Esophagus muscularis mucosa (tissue), 4 donors: ENCODE results near the gene HDAC3. TPM values are rescaled to one million over a fixed set of nuclear protein-coding genes. Genes with fewer than 3 reads are reported as not detected.

Experiments
- DNase-seq: peaks from one replicate; pipeline ENCODE4 v3.0.0-alpha.2; 2017; ENCODE audit errors: extremely low spot score
- H3K27ac ChIP-seq, 4 donors: fragments of 200-600 bp; sonication (generic); replicated peaks in 1 of 4; 1 replicate in 3 of 4; 2 replicates in 1 of 4; pipeline ENCODE4 v1.5.1; 2016 to 2019; ENCODE audit warnings: mild to moderate bottlenecking in 1 of 4
- H3K27me3 ChIP-seq, 4 donors: fragments of 200-600 bp; sonication (generic); one replicate each; pipeline versions ENCODE4 v1.5.1 to v1.6.0; 2016 to 2019
- H3K36me3 ChIP-seq, 4 donors: fragments of 200-600 bp; sonication (generic); one replicate each; pipeline ENCODE4 v1.5.1; 2016 to 2019
- H3K4me1 ChIP-seq, 4 donors: fragments of 200-600 bp; sonication (generic); one replicate each; pipeline ENCODE4 v1.5.1; 2016 to 2019
- H3K4me3 ChIP-seq, 4 donors: fragments of 200-600 bp; sonication (generic); 1 replicate in 2 of 4; 2 replicates in 2 of 4; pipeline ENCODE4 v1.5.1; 2016 to 2019; ENCODE audit warnings: mild to moderate bottlenecking in 4 of 4, moderate library complexity in 1 of 4
- H3K9me3 ChIP-seq, 4 donors: fragments of 200-600 bp; sonication (generic); 1 replicate in 3 of 4; 2 replicates in 1 of 4; pipeline ENCODE4 v1.5.1; 2016 to 2019
- CTCF ChIP-seq, 3 experiments: fragments of 200-600 bp in 2 of 3; fragments of 450-650 bp in 1 of 3; sonication (generic) in 2 of 3; IDR thresholded peaks; one replicate each; pipeline ENCODE4 v1.5.1; 2017 to 2019; ENCODE audit warnings: antibody characterized with exemption in 3 of 3, mild to moderate bottlenecking in 2 of 3, moderate library complexity in 1 of 3
- EP300 ChIP-seq: sonication (generic); formaldehyde crosslinking; IDR thresholded peaks from one replicate; pipeline ENCODE4 v1.6.1; 2017; ENCODE audit warnings: antibody characterized with exemption
- POLR2A ChIP-seq: fragments of 450-650 bp; IDR thresholded peaks from one replicate; pipeline ENCODE4 v1.6.1; 2017; ENCODE audit warnings: antibody characterized with exemption, moderate library complexity, mild to moderate bottlenecking, low read depth
- POLR2AphosphoS5 ChIP-seq, 2 donors: sonication (generic); formaldehyde crosslinking; IDR thresholded peaks; one replicate each; pipeline ENCODE4 v1.6.1; 2017; ENCODE audit warnings: antibody characterized with exemption in 2 of 2
- WGBS: methylation state at CpG from one replicate; pipeline ENCODE4 v1.1.5; 2018; 5-methylcytosine and 5-hydroxymethylcytosine counted together
- intact Hi-C: fragments of 100-400 bp; cut with DNase I; formaldehyde crosslinking; loops from one replicate; pipeline ENCODE4 v1.15.1; 2023
- total RNA-seq, 4 donors: library from RNA; depleted of rRNA; stranded (reverse); fragments of >200 nt; gene quantifications; one replicate each; pipeline versions ENCODE4 v1.1.0 to v1.2.1, GENCODE V29; 2016

HDAC3 gene
- total RNA-seq, 4 donors from 2014 or later: 30.3 to 54.4 (median 44.3) TPM

GRCh38 chr5:141662028-141662427 is 25.4 kb upstream of the HDAC3 start:
- Histone ChIP-seq H3K9me3 (no peaks in the 10 kb centered on the region), H3K36me3 (peaks cover 0 to 68% (median 9%) of the 10 kb centered on the region in 4 donors), H3K27ac (no peak overlapping the region), H3K27me3 (no peaks in the 10 kb centered on the region), H3K4me3 (no peak overlapping the region), H3K4me1 (peaks cover 0 to 7% (median 6%) of the 10 kb centered on the region in 4 donors)
- intact Hi-C loops: no loop called here
- no peak for DNase-seq
- WGBS: 84% methylated on average over 12 of the region's 17 CpGs
- TF ChIP-seq POLR2AphosphoS5 (IDR thresholded peaks at IDR 0.05) (no peak), EP300 (no peak), POLR2A (no peak), CTCF (IDR thresholded peaks at IDR 0.05) (no peak)

- no peak for DNase-seq
- intact Hi-C loops: no loop called here
- TF ChIP-seq EP300: no peak
- no peak for TF ChIP-seq POLR2A
- TF ChIP-seq POLR2AphosphoS5 (IDR thresholded peaks at IDR 0.05): no peak
- no peak for TF ChIP-seq CTCF (IDR thresholded peaks at IDR 0.05)
- H3K27me3 ChIP-seq: no peaks in the 10 kb centered on the region
- no peak overlapping the region for H3K27ac ChIP-seq
- peaks cover 0 to 85% (median 23%) of the 10 kb centered on the region in 4 donors for H3K36me3 ChIP-seq
- H3K9me3 ChIP-seq: no peaks in the 10 kb centered on the region
- H3K4me3 ChIP-seq: no peak overlapping the region
- H3K4me1 ChIP-seq: no peaks in the 10 kb centered on the region
- 84% methylated on average over 8 of the region's 8 CpGs for WGBS
Measured at GRCh38 chr5:141657937-141658545, 21.4 kb upstream of the HDAC3 start.

GRCh38 chr5:141657404-141657803 is 20.8 kb upstream of the HDAC3 start:
- Histone ChIP-seq H3K27me3 (no peaks in the 10 kb centered on the region), H3K27ac (no peak overlapping the region), H3K9me3 (no peaks in the 10 kb centered on the region), H3K36me3 (peaks cover 0 to 79% (median 23%) of the 10 kb centered on the region in 4 donors), H3K4me1 (no peaks in the 10 kb centered on the region), H3K4me3 (no peak overlapping the region)
- 92% methylated on average over 1 of the region's 1 CpG for WGBS
- DNase-seq: no peak
- no peak for TF ChIP-seq EP300
- TF ChIP-seq POLR2A: no peak
- no peak for TF ChIP-seq POLR2AphosphoS5 (IDR thresholded peaks at IDR 0.05)
- TF ChIP-seq CTCF (IDR thresholded peaks at IDR 0.05): no peak
- intact Hi-C loops: no loop called here

- H3K4me1 ChIP-seq: peaks cover 5 to 6% (median 6%) of the 10 kb centered on the region in 4 donors
- no peak overlapping the region for H3K4me3 ChIP-seq
- WGBS: 100% methylated on average over 5 of the region's 9 CpGs
- no peaks in the 10 kb centered on the region for H3K9me3 ChIP-seq
- TF ChIP-seq CTCF (IDR thresholded peaks at IDR 0.05) (no peak), POLR2A (no peak), EP300 (no peak), POLR2AphosphoS5 (IDR thresholded peaks at IDR 0.05) (no peak)
- DNase-seq: no peak
- no peaks in the 10 kb centered on the region for H3K27me3 ChIP-seq
- H3K36me3 ChIP-seq: peaks cover 0 to 69% (median 19%) of the 10 kb centered on the region in 4 donors
- intact Hi-C loops: no loop called here
- no peak overlapping the region for H3K27ac ChIP-seq
Measured at GRCh38 chr5:141656396-141656795, 19.7 kb upstream of the HDAC3 start.

GRCh38 chr5:141655020-141655419 is 18.4 kb upstream of the HDAC3 start:
- WGBS: 94% methylated on average over 7 of the region's 7 CpGs
- Histone ChIP-seq H3K27ac (no peak overlapping the region), H3K27me3 (no peaks in the 10 kb centered on the region), H3K4me1 (peaks cover 14 to 19% (median 16%) of the 10 kb centered on the region in 4 donors), H3K9me3 (no peaks in the 10 kb centered on the region), H3K4me3 (no peak overlapping the region), H3K36me3 (peaks cover 0 to 59% (median 19%) of the 10 kb centered on the region in 4 donors)
- intact Hi-C loops: no loop called here
- DNase-seq: no peak
- no peak for TF ChIP-seq POLR2A
- no peak for TF ChIP-seq EP300
- no peak for TF ChIP-seq CTCF (IDR thresholded peaks at IDR 0.05)
- no peak for TF ChIP-seq POLR2AphosphoS5 (IDR thresholded peaks at IDR 0.05)
